B cell (primary cell): ENCODE data around the gene METAP1D.

Experiments
- EZH2 ChIP-seq: IDR thresholded peaks from 2 replicates; pipeline ENCODE4 v1.6.1; 2012; ENCODE audit warnings: borderline replicate concordance, low read depth, mild to moderate bottlenecking, moderate library complexity, low read length; ENCODE audit not compliant: insufficient read depth, poor library complexity, severe bottlenecking
- TF ChIP-seq, protein P1 (sequence below): fragments of 200-600 bp; IDR thresholded peaks from one replicate; pipeline ENCODE4 v1.8.0; 2022; ENCODE audit warnings: antibody characterized with exemption, mild to moderate bottlenecking

GRCh38 chr2:172073518-172073917 lies 73.8 kb downstream of the METAP1D start:
- TF ChIP-seq, protein P1, sequence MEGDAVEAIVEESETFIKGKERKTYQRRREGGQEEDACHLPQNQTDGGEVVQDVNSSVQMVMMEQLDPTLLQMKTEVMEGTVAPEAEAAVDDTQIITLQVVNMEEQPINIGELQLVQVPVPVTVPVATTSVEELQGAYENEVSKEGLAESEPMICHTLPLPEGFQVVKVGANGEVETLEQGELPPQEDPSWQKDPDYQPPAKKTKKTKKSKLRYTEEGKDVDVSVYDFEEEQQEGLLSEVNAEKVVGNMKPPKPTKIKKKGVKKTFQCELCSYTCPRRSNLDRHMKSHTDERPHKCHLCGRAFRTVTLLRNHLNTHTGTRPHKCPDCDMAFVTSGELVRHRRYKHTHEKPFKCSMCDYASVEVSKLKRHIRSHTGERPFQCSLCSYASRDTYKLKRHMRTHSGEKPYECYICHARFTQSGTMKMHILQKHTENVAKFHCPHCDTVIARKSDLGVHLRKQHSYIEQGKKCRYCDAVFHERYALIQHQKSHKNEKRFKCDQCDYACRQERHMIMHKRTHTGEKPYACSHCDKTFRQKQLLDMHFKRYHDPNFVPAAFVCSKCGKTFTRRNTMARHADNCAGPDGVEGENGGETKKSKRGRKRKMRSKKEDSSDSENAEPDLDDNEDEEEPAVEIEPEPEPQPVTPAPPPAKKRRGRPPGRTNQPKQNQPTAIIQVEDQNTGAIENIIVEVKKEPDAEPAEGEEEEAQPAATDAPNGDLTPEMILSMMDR: no peak
- no peak for TF ChIP-seq EZH2
